Parathyroid adenoma (tissue), 2 donors: ENCODE data around the gene TIAM2.

Experiments used
- H2AFZ ChIP-seq: fragments of 300-600 bp; sonication (generic); one replicate; pipeline ENCODE4 v1.7.0; 2017; ENCODE audit warnings: antibody characterized with exemption, mild to moderate bottlenecking
- H3K27ac ChIP-seq: fragments of 300-600 bp; sonication (generic); one replicate; pipeline ENCODE4 v1.7.0; 2017
- H3K27me3 ChIP-seq: fragments of 300-600 bp; sonication (generic); one replicate; pipeline ENCODE4 v1.7.0; 2017; ENCODE audit warnings: low read length; ENCODE audit not compliant: control insufficient read depth, insufficient read depth
- H3K36me3 ChIP-seq: fragments of 300-600 bp; sonication (generic); one replicate; pipeline ENCODE4 v1.7.0; 2017; ENCODE audit warnings: low read length; ENCODE audit not compliant: control insufficient read depth, insufficient read depth
- H3K4me1 ChIP-seq: fragments of 300-600 bp; sonication (generic); one replicate; pipeline ENCODE4 v1.7.0; 2017; ENCODE audit warnings: control low read depth
- H3K4me2 ChIP-seq: fragments of 300-600 bp; sonication (generic); one replicate; pipeline ENCODE4 v1.7.0; 2017; ENCODE audit warnings: low read length
- H3K4me3 ChIP-seq: fragments of 300-600 bp; sonication (generic); one replicate; pipeline ENCODE4 v1.7.0; 2017; ENCODE audit warnings: low read depth, low read length
- H3K79me2 ChIP-seq: fragments of 300-600 bp; sonication (generic); one replicate; pipeline ENCODE4 v1.7.0; 2017; ENCODE audit warnings: control low read depth
- H3K9ac ChIP-seq: fragments of 300-600 bp; sonication (generic); one replicate; pipeline ENCODE4 v1.7.0; 2017; ENCODE audit warnings: mild to moderate bottlenecking
- H3K9me3 ChIP-seq: fragments of 300-600 bp; sonication (generic); one replicate; pipeline ENCODE4 v1.7.0; 2017; ENCODE audit warnings: low read length; ENCODE audit not compliant: control insufficient read depth
- CTCF ChIP-seq: fragments of 300-600 bp; sonication (generic); IDR thresholded peaks from one replicate; pipeline ENCODE4 v1.7.0; 2017; ENCODE audit warnings: antibody characterized with exemption, mild to moderate bottlenecking
- donor health status: primary hyperparathyroidism.

TIAM2 gene

GRCh38 chr6:155001934-155002333 lies 6.8 kb downstream of the TIAM2 start:
- H3K27ac ChIP-seq, result no peak overlapping the region
- H3K4me1 ChIP-seq, result no peaks in the 10 kb centered on the region
- H3K4me2 ChIP-seq, result no peak overlapping the region
- H2AFZ ChIP-seq, result no peak overlapping the region
- TF ChIP-seq CTCF, result no peak
- H3K4me3 ChIP-seq, result no peak overlapping the region
- no peak overlapping the region for H3K9ac ChIP-seq
- H3K9me3 ChIP-seq, result no peaks in the 10 kb centered on the region
- no peaks in the 10 kb centered on the region for H3K79me2 ChIP-seq
- H3K36me3 ChIP-seq, result no peaks in the 10 kb centered on the region
- no peaks in the 10 kb centered on the region for H3K27me3 ChIP-seq

- Histone ChIP-seq H3K4me1 (no peaks in the 10 kb centered on the region), H2AFZ (no peak overlapping the region), H3K79me2 (no peaks in the 10 kb centered on the region), H3K9ac (no peak overlapping the region), H3K27ac (no peak overlapping the region), H3K4me2 (no peak overlapping the region), H3K36me3 (no peaks in the 10 kb centered on the region), H3K9me3 (no peaks in the 10 kb centered on the region), H3K4me3 (no peak overlapping the region), H3K27me3 (no peaks in the 10 kb centered on the region)
- no peak for TF ChIP-seq CTCF
Observed at GRCh38 chr6:155003476-155003875, 8.4 kb downstream of the TIAM2 start.

DNA sequence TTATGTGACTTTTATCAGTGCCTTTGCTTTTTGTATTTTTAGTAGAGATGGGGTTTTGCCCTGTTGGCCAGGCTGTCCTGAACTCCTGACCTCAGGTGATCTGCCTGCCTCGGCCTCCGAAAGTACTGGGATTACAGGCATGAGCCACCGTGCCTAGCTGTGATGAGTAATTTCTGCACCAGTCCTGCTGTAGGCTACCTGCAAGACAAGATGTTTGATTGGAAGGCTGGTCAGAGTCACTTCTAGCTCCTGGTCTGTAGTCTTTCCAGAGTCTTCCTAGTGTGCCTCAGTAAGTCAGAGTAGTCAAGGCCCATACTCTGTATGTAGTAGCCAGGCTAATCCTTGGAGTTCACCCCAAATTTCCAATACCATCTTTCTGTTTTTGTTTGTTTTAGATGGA lies 8.9 kb downstream of the TIAM2 start:
- H3K27ac ChIP-seq, result no peak overlapping the region
- no peak overlapping the region for H3K4me2 ChIP-seq
- H3K36me3 ChIP-seq, result no peaks in the 10 kb centered on the region
- H3K79me2 ChIP-seq, result no peaks in the 10 kb centered on the region
- H3K4me3 ChIP-seq, result no peak overlapping the region
- H3K9ac ChIP-seq, result no peak overlapping the region
- H2AFZ ChIP-seq, result no peak overlapping the region
- no peaks in the 10 kb centered on the region for H3K9me3 ChIP-seq
- H3K4me1 ChIP-seq, result no peaks in the 10 kb centered on the region
- no peaks in the 10 kb centered on the region for H3K27me3 ChIP-seq
- no peak for TF ChIP-seq CTCF

DNA sequence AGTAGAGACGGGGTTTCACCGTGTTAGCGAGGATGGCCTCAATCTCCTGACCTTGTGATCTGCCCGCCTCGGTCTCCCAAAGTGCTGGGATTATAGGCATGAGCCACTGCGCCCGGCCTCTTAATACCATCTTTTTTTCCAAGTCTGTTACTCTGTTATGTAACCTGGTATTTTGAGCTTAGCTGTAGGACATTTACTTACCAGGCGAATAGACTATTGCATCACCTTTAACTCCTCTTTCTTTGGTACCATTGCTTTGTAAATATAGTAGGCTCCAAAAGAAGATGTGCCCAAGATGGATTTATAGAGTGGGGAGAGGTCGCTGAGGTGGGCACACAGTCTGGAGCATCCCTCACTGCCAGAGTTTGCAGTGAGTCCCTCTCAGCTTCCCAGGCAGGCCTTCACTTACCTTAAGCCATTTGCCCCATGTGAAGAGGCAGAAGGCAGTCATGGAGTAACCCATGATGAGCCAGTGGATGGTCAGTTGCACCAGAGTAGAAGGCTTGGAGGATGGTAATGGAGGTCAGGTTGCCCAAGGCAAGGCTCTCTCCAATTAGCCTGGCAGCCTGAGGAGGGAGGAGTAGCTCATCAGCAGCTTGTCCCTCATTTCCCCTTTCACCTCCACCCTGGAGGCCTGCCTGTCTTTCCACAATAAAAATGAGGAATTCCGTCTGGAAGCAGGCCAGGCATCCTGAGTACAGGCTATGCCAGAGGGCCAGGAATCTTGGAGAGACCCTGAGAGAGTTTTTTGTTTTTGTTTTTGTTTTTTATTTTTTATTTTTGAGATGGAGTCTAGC lies 9.7 kb downstream of the TIAM2 start:
- Histone ChIP-seq H3K9ac (no peak overlapping the region), H3K4me1 (no peaks in the 10 kb centered on the region), H2AFZ (no peak overlapping the region), H3K27ac (no peak overlapping the region), H3K36me3 (no peaks in the 10 kb centered on the region), H3K4me2 (no peak overlapping the region), H3K79me2 (no peaks in the 10 kb centered on the region), H3K27me3 (no peaks in the 10 kb centered on the region), H3K9me3 (no peaks in the 10 kb centered on the region), H3K4me3 (no peak overlapping the region)
- TF ChIP-seq CTCF, result no peak

DNA sequence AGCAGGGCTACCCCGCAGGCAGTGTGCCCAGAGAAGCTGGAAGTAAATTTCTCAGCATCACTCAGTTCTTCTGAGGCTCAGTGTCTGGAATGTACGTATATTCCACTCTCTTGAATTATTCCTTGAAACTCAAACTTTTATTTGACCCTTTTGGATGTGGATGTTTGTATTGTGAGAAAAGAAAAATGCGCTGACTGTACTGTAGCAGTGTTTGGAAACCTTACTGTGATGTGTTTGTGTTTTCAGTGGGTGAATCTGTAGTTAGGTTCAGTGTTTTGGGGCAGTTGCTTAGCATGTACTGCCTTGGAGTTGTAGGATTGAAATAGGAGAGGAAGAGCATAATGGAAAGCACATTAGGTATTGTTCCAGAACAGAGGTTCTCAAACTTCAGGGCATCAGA lies 13.5 kb downstream of the TIAM2 start:
- no peaks in the 10 kb centered on the region for H3K79me2 ChIP-seq
- H3K4me1 ChIP-seq, result no peaks in the 10 kb centered on the region
- H3K9ac ChIP-seq, result no peak overlapping the region
- H3K4me2 ChIP-seq, result no peak overlapping the region
- H3K9me3 ChIP-seq, result no peaks in the 10 kb centered on the region
- H2AFZ ChIP-seq, result no peak overlapping the region
- H3K27ac ChIP-seq, result no peak overlapping the region
- H3K27me3 ChIP-seq, result no peaks in the 10 kb centered on the region
- no peak for TF ChIP-seq CTCF
- H3K36me3 ChIP-seq, result no peaks in the 10 kb centered on the region
- no peak overlapping the region for H3K4me3 ChIP-seq
